HCT116 (cell line): Measurements from ENCODE around the gene SCN8A.

ENCODE experiments used
- ATF3 ChIP-seq: IDR thresholded peaks from 2 replicates; pipeline ENCODE4 v1.6.1; 2012
- CTCF ChIP-seq, 3 experiments: fragments of 200-600 bp in 1 of 3; sonication (generic) in 1 of 3; IDR thresholded peaks in 2 of 3; conservative IDR thresholded peaks in 1 of 3; 2 replicates each; pipeline ENCODE4 v1.5.1; 2012 to 2017; ENCODE audit warnings: low read depth in 2 of 3, low read length in 2 of 3, antibody characterized with exemption in 1 of 3, borderline replicate concordance in 1 of 3, control low read depth in 1 of 3, mild to moderate bottlenecking in 1 of 3, mixed read lengths in 1 of 3, mixed run types in 1 of 3, moderate library complexity in 1 of 3; ENCODE audit not compliant: insufficient read depth in 1 of 3
- EZH2phosphoT487 ChIP-seq: fragments of 200-600 bp; IDR thresholded peaks from 2 replicates; pipeline ENCODE4 v1.6.1; 2018; ENCODE audit warnings: antibody characterized with exemption, borderline replicate concordance
- MAX ChIP-seq: IDR thresholded peaks from 2 replicates; pipeline ENCODE4 v1.6.1; 2012
- POLR2A ChIP-seq: IDR thresholded peaks from 2 replicates; pipeline ENCODE4 v1.7.0; 2011; ENCODE audit warnings: borderline replicate concordance; ENCODE audit not compliant: insufficient read depth, insufficient read length; ENCODE audit errors: extremely low read depth
- POLR2AphosphoS5 ChIP-seq: IDR thresholded peaks from 2 replicates; pipeline ENCODE4 v1.6.1; 2011; ENCODE audit warnings: mild to moderate bottlenecking, low read depth, low read length, moderate library complexity
- REST ChIP-seq: IDR thresholded peaks from 2 replicates; pipeline ENCODE4 v1.6.1; 2012; ENCODE audit warnings: low read depth
- ZFX ChIP-seq: fragments of 450-650 bp; IDR thresholded peaks from 2 replicates; pipeline ENCODE4 v1.6.1; 2017

- TF ChIP-seq CTCF (IDR thresholded peaks at IDR 0.05 in 2 of 3, conservative IDR thresholded peaks at IDR 0.05 in 1 of 3; ENCODE audit: borderline replicate concordance in 1 of 3, insufficient read depth in 1 of 3, low read depth in 2 of 3, low read length in 2 of 3) (no peak), ZFX (no peak), MAX (no peak), POLR2A (no peak), REST (no peak), POLR2AphosphoS5 (no peak), EZH2phosphoT487 (no peak), ATF3 (no peak)
Observed at GRCh38 chr12:51763743-51764142, 172.7 kb downstream of the SCN8A start.
